ENCODE measurements around the gene ZKSCAN8.

The ZKSCAN8 gene

DNA sequence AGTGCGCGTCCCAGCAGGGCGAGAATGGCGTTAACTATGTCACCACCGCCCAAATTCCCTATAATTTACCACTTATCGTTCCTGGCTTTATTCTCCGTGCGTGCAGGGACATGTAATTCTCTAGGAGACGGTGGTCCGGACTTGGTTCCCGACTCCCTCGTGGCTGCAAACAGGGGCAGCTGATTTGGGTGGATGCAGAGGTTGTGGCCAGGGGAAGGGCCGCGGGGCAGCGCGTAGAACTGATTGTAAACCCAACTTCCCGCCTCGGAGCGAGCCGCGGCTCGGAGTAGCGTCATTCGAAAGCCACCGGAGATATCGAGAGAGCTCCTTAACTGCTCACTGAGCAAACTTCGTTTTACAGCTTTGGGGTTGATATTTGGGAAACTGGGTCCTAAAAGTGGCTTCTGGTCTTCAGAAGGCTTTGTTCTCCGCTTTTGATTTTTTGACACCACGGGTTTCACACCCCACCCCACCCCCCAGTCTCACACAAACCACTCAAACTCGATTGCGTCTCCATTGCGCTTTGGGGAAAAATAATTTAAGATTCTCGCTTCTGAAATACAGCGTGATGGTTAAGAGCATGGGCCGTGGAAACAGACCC, 65.9 kb downstream of the ZKSCAN8 start:
- no peak for DNase-seq

DNA sequence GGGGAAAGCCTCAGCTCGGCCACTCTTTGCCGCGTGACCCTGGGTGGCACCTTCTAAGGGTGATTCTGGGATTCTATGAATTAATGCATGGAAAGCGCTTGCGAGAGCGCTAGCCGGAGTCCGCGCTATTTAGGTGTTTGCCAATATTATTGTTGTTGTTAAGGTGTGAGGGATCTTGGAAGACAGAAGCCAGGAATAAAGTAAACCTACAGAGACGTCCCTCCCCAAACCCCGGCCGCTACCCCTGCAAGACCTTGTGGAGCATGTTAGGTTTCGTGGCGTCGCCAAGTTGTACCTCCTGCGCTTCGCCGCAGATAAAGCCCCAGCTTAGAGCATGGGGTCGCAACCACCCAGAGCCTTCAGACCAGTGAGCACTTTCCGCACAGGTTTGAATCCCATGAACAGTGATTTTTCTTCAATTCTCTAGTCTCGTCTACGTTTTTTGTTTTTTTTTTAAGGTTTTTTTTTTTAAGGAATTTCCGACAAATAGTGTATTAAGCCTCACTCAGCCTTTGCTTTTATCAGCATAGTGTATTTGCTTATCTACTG, 66.5 kb downstream of the ZKSCAN8 start:
- DNase-seq, result no peak

Data from activated CD8-positive, alpha-beta memory T cell treated with anti-CD3 and anti-CD28 coated beads, Interleukin-2, amount 50 U/mL, for 4 hours (primary cell).